Pancreas (tissue), 10 donors: ENCODE results near the gene HOOK2. TPM values are rescaled to one million over a fixed set of nuclear protein-coding genes. Genes with fewer than 3 reads are reported as not detected.

Source experiments
- ATAC-seq, 4 donors: fragments of 200-7000 bp; cut with Tn5 transposase; one replicate each; pipeline versions ENCODE4 v1.8.0 to v1.9.1; 2020; ENCODE audit warnings: mild to moderate bottlenecking in 4 of 4, moderate library complexity in 4 of 4
- DNase-seq, 6 donors: peaks; one replicate each; pipeline ENCODE4 v3.0.0-alpha.2; 2020
- FAIRE-seq: peaks from 2 replicates; lab custom pipeline; 2012; peaks lifted over from hg19 to GRCh38; lab: Jason Lieb, UNC
- H3K27ac ChIP-seq, 4 donors: fragments of 200-600 bp; sonication (generic); 1 replicate in 3 of 4; 2 replicates in 1 of 4; pipeline versions ENCODE4 v1.5.0 to v1.8.0; 2020
- H3K27me3 ChIP-seq, 4 donors: fragments of 200-600 bp; one replicate each; pipeline ENCODE4 v1.8.0; 2021
- H3K36me3 ChIP-seq, 3 donors: fragments of 200-600 bp; sonication (generic) in 1 of 3; one replicate each; pipeline versions ENCODE4 v1.5.0 to v1.8.0; 2020 to 2021
- H3K4me1 ChIP-seq, 3 donors: fragments of 200-600 bp; one replicate each; pipeline ENCODE4 v1.8.0; 2021
- H3K4me3 ChIP-seq, 4 donors: fragments of 200-600 bp; sonication (generic) in 2 of 4; one replicate each; pipeline versions ENCODE4 v1.5.0 to v1.8.0; 2020 to 2021
- H3K9me3 ChIP-seq, 4 donors: fragments of 200-600 bp; one replicate each; pipeline ENCODE4 v1.8.0; 2021
- WGBS, 2 donors: extraction: QIAGEN DNeasy Blood & Tissue Kit; methylation state at CpG; one replicate each; pipeline ENCODE4 v1.1.7; 2013; 5-methylcytosine and 5-hydroxymethylcytosine counted together
- intact Hi-C, 3 donors: fragments of 100-400 bp; cut with DNase I; formaldehyde crosslinking; loops; one replicate each; pipeline versions ENCODE4 v1.11.1 to v1.14.2; 2022
- polyA plus RNA-seq, 2 donors: library from polyadenylated mRNA; stranded (reverse); fragments of 200-250 nt; gene quantifications; one replicate each; pipeline ENCODE4 v1.2.3, GENCODE V29; 2013
- total RNA-seq, 6 donors: library from RNA; stranded (reverse); fragmentation: NEBNext Ultra II Directional in 4 of 6; extraction: Animal tissue kit (Norgen Biotek cat#: 25700) in 4 of 6; gene quantifications; one replicate each; pipeline versions ENCODE4 v1.2.1 to v1.2.4, GENCODE V29; 2021 to 2023
- TF ChIP-seq, protein P1 (sequence below), 4 donors: fragments of 200-600 bp; sonication (generic) in 3 of 4; IDR thresholded peaks; one replicate each; pipeline versions ENCODE4 v1.5.0 to v1.8.0; 2021; ENCODE audit warnings: antibody characterized with exemption in 4 of 4
- donor health status: healthy with polysubstance abuse.
- donor health status: DM: no; HTN: no; CAD: no; lungs with moderate emphysema.
- donor health status: DM: no; HTN: no; CAD: no.
- donor health status: control.
- donor health status: control.
- donor health status: Bipolar disorder and iron deficiency.
- donor health status: DM: yes; HTN: yes; CAD: no.
- donor health status: DM: no; HTN: no; CAD: no.
- donor health status: DM: no; HTN: no; CAD: no.
- donor health status: DM: yes; HTN: yes; CAD: no.

The HOOK2 gene
- total and polyA plus RNA-seq, 8 donors = 37.7 to 300 (median 53.0) TPM

DNA sequence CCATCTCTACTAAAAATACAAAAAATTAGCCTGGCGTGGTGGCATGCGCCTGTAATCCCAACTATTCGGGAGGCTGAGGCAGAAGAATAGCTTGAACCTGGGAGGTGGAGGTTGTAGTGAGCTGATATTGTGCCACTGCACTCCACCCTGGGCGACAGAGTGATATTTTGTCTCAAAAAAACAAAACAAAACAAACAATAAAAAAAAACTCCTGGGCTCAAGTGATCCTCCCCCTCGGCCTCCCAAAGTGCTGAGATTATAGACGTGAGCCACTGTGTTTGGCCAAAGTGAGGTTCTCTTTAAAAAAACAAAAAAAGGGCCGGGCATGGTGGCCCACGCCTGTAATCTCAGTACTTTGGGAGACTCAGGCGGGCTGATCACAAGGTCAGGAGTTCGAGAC is 12.1 kb upstream of the HOOK2 start:
- Histone ChIP-seq H3K27ac (peak overlapping the region in 2 of 4 donors; percentile 95 to 99), H3K4me1 (peaks cover 16 to 52% (median 31%) of the 10 kb centered on the region in 3 donors), H3K27me3 (no peaks in the 10 kb centered on the region), H3K4me3 (no peak overlapping the region), H3K9me3 (no peaks in the 10 kb centered on the region), H3K36me3 (no peaks in the 10 kb centered on the region)
- no peak for ATAC-seq
- TF ChIP-seq, protein P1, sequence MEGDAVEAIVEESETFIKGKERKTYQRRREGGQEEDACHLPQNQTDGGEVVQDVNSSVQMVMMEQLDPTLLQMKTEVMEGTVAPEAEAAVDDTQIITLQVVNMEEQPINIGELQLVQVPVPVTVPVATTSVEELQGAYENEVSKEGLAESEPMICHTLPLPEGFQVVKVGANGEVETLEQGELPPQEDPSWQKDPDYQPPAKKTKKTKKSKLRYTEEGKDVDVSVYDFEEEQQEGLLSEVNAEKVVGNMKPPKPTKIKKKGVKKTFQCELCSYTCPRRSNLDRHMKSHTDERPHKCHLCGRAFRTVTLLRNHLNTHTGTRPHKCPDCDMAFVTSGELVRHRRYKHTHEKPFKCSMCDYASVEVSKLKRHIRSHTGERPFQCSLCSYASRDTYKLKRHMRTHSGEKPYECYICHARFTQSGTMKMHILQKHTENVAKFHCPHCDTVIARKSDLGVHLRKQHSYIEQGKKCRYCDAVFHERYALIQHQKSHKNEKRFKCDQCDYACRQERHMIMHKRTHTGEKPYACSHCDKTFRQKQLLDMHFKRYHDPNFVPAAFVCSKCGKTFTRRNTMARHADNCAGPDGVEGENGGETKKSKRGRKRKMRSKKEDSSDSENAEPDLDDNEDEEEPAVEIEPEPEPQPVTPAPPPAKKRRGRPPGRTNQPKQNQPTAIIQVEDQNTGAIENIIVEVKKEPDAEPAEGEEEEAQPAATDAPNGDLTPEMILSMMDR (IDR thresholded peaks at IDR 0.05) = no peak
- WGBS, 2 donors = 78% methylated on average over 10 of the region's 10 CpGs
- DNase-seq = no peak
- intact Hi-C loops = no loop called here
- FAIRE-seq = no peak

DNA sequence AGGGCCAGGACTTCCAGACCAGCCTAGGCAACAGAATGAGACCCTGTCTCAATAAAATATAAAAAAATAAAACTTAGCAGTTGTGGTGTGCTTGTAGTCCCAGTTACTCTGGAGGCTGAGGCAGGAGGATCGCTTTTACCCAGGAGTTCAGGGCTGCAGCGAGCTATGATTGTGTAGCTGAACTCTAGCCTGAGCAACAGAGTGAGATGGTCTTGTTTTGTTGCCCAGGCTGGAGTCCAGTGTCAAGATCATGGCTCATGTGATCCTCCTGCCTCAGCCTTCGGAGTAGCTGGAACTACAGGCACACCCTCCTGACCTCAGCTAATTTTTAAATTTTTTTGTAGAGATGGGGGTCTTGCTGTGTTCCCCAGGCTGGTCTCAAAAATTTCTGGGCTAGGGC is 11.6 kb upstream of the HOOK2 start:
- 92 to 95% methylated on average over 3 of the region's 3 CpGs for WGBS, 2 donors
- no peak overlapping the region for H3K4me3 ChIP-seq
- intact Hi-C loops = no loop called here
- FAIRE-seq = no peak
- H3K9me3 ChIP-seq = no peaks in the 10 kb centered on the region
- TF ChIP-seq, protein P1 (IDR thresholded peaks at IDR 0.05) = no peak
- H3K4me1 ChIP-seq = peaks cover 16 to 52% (median 31%) of the 10 kb centered on the region in 3 donors
- ATAC-seq = no peak
- H3K36me3 ChIP-seq = no peaks in the 10 kb centered on the region
- H3K27ac ChIP-seq = peak overlapping the region; percentile 74 to 99 (median 85)
- no peaks in the 10 kb centered on the region for H3K27me3 ChIP-seq
- DNase-seq = no peak

DNA sequence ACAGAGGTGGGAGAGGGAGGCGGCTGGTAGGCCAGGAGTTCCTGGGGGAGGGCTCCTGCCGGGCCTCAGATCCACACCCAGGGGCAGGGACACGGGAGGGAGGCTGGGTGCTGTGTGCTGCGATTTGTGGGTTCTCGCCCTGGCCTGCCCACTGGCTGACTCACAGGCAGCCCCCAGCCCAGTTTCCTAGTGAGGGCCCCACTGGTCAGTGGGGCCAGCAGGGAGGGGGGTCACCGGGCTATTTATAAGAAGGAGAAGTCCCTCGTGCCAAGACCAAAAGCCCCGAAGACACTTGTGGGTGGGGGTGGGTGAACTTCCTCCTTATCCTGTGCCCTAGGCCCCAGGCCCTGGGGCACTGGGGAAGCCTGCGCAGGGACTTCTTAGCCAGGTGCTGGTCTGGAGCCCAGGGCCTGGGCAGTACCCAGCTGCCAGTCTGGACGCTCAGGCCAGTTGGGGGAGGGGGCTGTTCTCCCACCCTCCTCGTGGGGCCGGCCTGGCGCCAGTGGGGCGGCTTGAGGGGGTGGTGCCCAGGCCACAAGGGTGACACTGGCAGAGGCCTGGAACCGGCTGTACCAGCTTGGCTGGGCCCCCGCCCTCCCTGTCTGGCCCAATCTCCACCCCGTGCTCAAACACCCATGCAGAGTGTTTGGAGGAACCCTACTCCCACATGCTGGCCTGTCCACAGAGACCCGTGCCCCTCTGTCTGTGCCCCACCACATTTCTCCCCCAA is 11.0 kb upstream of the HOOK2 start:
- Histone ChIP-seq H3K4me1 (peaks cover 16 to 52% (median 31%) of the 10 kb centered on the region in 3 donors), H3K27me3 (no peaks in the 10 kb centered on the region), H3K27ac (peak overlapping the region; percentile 74 to 99 (median 85)), H3K9me3 (no peaks in the 10 kb centered on the region), H3K4me3 (peak overlapping the region in 1 of 4 donors; percentile 14), H3K36me3 (no peaks in the 10 kb centered on the region)
- ATAC-seq (peak in 3 of 4 donors; percentile 1 to 28 (median 8)), FAIRE-seq (no peak), DNase-seq (peak in 5 of 6 donors; percentile 77 to 88 (median 87))
- WGBS, 2 donors = 22 to 36% methylated on average over 10 to 18 of the region's 18 CpGs
- intact Hi-C loops = no loop called here
- TF ChIP-seq, protein P1 (IDR thresholded peaks at IDR 0.05) = no peak

DNA sequence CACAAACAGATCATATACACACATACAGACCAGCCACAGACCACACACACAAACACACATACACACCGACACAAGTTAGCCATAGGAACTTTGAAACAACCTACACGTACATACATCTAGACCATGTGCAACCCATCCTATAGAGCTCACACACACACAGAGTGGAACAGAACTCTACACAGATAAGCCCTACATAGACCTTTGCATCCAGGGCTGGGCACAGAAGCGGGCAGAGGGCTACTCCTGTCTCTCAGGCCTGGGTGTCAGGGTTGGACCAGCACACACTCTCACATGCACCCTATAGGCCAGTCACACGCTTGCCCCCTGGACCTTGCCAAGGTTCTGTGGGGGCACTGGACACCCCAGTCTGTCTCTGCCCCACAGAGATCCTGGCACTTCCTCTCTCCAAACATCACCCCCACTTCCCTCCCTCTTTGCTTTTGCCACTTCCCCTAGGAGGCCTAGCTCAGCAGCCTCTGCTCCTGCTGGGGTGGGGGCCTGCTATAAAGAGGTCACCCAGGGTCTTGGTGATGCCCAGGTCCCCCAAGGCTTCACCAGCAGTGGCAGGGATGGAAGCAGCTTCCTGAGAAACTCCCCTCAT is 10.2 kb upstream of the HOOK2 start:
- WGBS, 2 donors = 73% methylated on average over 4 of the region's 4 CpGs
- Histone ChIP-seq H3K4me1 (peaks cover 16 to 52% (median 26%) of the 10 kb centered on the region in 3 donors), H3K27ac (peak overlapping the region; percentile 74 to 99 (median 85)), H3K27me3 (no peaks in the 10 kb centered on the region), H3K4me3 (no peak overlapping the region), H3K36me3 (no peaks in the 10 kb centered on the region), H3K9me3 (no peaks in the 10 kb centered on the region)
- ATAC-seq (no peak), DNase-seq (no peak), FAIRE-seq (no peak)
- TF ChIP-seq, protein P1 (IDR thresholded peaks at IDR 0.05) = no peak
- intact Hi-C loops = no loop called here
